BLaER1 treated with 17β-estradiol and CSF1 and Interleukin-3, amounts not matched to agents 10 nM and 100 nM (cell line): ENCODE results near the gene PROK1.
"Not testable (repeated sequence)": the region's sequence is repeated elsewhere in the genome, so short reads cannot be mapped to it uniquely, and the experiment has no call there.

Experiments
- H3K27ac ChIP-seq, 11 experiments: shearing (Covaris generic); formaldehyde crosslinking; 2 replicates each; pipeline ENCODE4 v1.8.1; 2022
- H3K27me3 ChIP-seq, 11 experiments: shearing (Covaris generic); formaldehyde crosslinking; 2 replicates each; pipeline ENCODE4 v1.8.1; 2022
- H3K36me3 ChIP-seq, 11 experiments: shearing (Covaris generic); formaldehyde crosslinking; 2 replicates each; pipeline ENCODE4 v1.8.1; 2022
- H3K4me1 ChIP-seq, 10 experiments: shearing (Covaris generic); formaldehyde crosslinking; 2 replicates each; pipeline ENCODE4 v1.8.1; 2022
- H3K4me2 ChIP-seq, 11 experiments: shearing (Covaris generic); formaldehyde crosslinking; 2 replicates each; pipeline ENCODE4 v1.8.1; 2022
- H3K4me3 ChIP-seq, 10 experiments: shearing (Covaris generic); formaldehyde crosslinking; 2 replicates each; pipeline ENCODE4 v1.8.1; 2022
- H3K9ac ChIP-seq, 11 experiments: shearing (Covaris generic); formaldehyde crosslinking; 2 replicates each; pipeline ENCODE4 v1.8.1; 2022
- H3K9me3 ChIP-seq, 11 experiments: shearing (Covaris generic); formaldehyde crosslinking; replicated peaks in 1 of 11; 2 replicates each; pipeline ENCODE4 v1.8.1; 2022
- H4K20me1 ChIP-seq, 11 experiments: shearing (Covaris generic); formaldehyde crosslinking; 2 replicates each; pipeline ENCODE4 v1.8.1; 2022
- Cebpa-rat ChIP-seq, 11 experiments: shearing (Covaris generic); IDR thresholded peaks; 2 replicates each; pipeline ENCODE4 v1.8.1; 2022

PROK1 gene

GRCh38 chr1:110428946-110429345, 22.0 kb upstream of the PROK1 start:
- Histone ChIP-seq H3K36me3 (no peaks in the 10 kb centered on the region), H3K27ac (no peak overlapping the region), H4K20me1 (no peaks in the 10 kb centered on the region), H3K4me1 (peaks cover 5 to 32% (median 15%) of the 10 kb centered on the region in 10 experiments; a peak in 14 of 20 replicates), H3K9me3 (no peaks in the 10 kb centered on the region), H3K27me3 (no peaks in the 10 kb centered on the region), H3K4me2 (no peak overlapping the region), H3K9ac (no peak overlapping the region), H3K4me3 (no peak overlapping the region)
- no peak for TF ChIP-seq Cebpa-rat (IDR thresholded peaks at IDR 0.05)

DNA sequence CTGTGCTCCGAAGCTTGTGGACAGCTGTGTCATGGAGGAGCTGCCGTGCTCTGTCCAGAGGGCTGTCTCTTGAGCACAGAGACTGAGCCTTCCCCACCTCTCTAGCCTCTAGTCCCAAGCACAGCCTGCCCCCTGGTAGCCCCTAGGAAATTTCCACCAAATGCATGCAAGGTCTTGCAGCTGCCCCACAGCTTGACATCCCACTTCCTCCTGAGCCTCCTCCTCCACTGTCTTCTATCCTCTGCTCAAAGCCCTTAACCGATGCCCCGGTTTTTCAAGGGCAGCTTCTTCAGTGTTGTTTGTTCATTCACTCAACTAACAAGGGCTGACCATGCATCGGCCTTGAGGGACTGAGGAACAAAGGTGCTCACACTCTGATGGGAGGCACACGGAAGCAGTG, 20.6 kb upstream of the PROK1 start:
- Histone ChIP-seq H3K4me3 (no peak overlapping the region), H3K4me1 (peaks cover 5 to 34% (median 15%) of the 10 kb centered on the region in 10 experiments; a peak in 14 of 20 replicates), H3K9me3 (no peaks in the 10 kb centered on the region), H3K9ac (no peak overlapping the region), H3K27me3 (no peaks in the 10 kb centered on the region), H3K4me2 (peak overlapping the region in 10 of 11 experiments; percentile 2 to 38 (median 14); a peak in 13 of 22 replicates), H3K27ac (no peak overlapping the region), H4K20me1 (no peaks in the 10 kb centered on the region), H3K36me3 (no peaks in the 10 kb centered on the region)
- no peak for TF ChIP-seq Cebpa-rat (IDR thresholded peaks at IDR 0.05)

- Histone ChIP-seq H3K27ac (no peak overlapping the region), H3K4me3 (no peak overlapping the region), H3K36me3 (no peaks in the 10 kb centered on the region), H4K20me1 (no peaks in the 10 kb centered on the region), H3K9ac (no peak overlapping the region), H3K27me3 (no peaks in the 10 kb centered on the region), H3K4me1 (peaks cover 3 to 34% (median 12%) of the 10 kb centered on the region in 10 experiments; a peak in 14 of 20 replicates), H3K4me2 (peak overlapping the region in 9 of 11 experiments; percentile 2 to 38 (median 14); a peak in 12 of 22 replicates), H3K9me3 (no peaks in the 10 kb centered on the region)
- no peak for TF ChIP-seq Cebpa-rat (IDR thresholded peaks at IDR 0.05)
Observed at GRCh38 chr1:110430901-110431300, 20.0 kb upstream of the PROK1 start.

DNA sequence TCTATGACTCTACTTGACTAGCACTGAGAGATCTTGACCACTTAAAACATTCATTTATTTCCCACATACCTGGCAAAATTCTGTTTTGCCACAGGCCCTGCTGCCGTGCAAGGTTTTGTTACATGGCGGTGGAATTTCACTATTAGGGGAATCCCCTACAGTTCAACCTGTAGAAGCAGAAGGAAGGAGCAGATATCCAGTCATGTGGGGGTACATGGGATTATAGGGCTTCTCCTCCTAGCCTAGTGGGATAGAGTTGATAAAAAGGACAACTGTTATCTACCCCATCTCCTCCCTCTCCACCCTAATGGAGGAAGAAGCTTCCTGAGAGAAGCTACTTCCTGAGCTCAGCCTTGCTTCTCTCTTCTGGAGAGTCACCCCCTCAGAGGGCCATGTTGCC, 17.7 kb upstream of the PROK1 start:
- Histone ChIP-seq H3K9me3 (no peaks in the 10 kb centered on the region), H3K9ac (no peak overlapping the region), H3K27ac (no peak overlapping the region), H3K4me1 (peaks cover 0 to 25% (median 9%) of the 10 kb centered on the region in 10 experiments; a peak in 9 of 20 replicates), H4K20me1 (no peaks in the 10 kb centered on the region), H3K4me3 (no peak overlapping the region), H3K36me3 (no peaks in the 10 kb centered on the region), H3K27me3 (no peaks in the 10 kb centered on the region), H3K4me2 (peak overlapping the region in 1 of 11 experiments; percentile 51; a peak in 2 of 22 replicates)
- TF ChIP-seq Cebpa-rat (IDR thresholded peaks at IDR 0.05): no peak

- Histone ChIP-seq H3K9ac (no peak overlapping the region), H3K4me3 (no peak overlapping the region)
Observed at GRCh38 chr1:110433803-110434202, 17.1 kb upstream of the PROK1 start.

GRCh38 chr1:110434946-110435345, 16.0 kb upstream of the PROK1 start:
- Histone ChIP-seq H4K20me1 (no peaks in the 10 kb centered on the region), H3K4me3 (no peak overlapping the region), H3K27me3 (no peaks in the 10 kb centered on the region), H3K9me3 (no peaks in the 10 kb centered on the region), H3K4me2 (no peak overlapping the region), H3K9ac (no peak overlapping the region), H3K4me1 (peaks cover 0 to 24% (median 9%) of the 10 kb centered on the region in 10 experiments; a peak in 9 of 20 replicates), H3K36me3 (no peaks in the 10 kb centered on the region), H3K27ac (no peak overlapping the region)
- no peak for TF ChIP-seq Cebpa-rat (IDR thresholded peaks at IDR 0.05)

More at GRCh38 chr1:110433803-110434202, 17.1 kb upstream of the PROK1 start:
- H3K9me3 ChIP-seq: no peaks in the 10 kb centered on the region
- H3K27ac ChIP-seq: no peak overlapping the region
- H3K4me1 ChIP-seq: peaks cover 0 to 25% (median 9%) of the 10 kb centered on the region in 10 experiments; a peak in 9 of 20 replicates
- H4K20me1 ChIP-seq: no peaks in the 10 kb centered on the region
- no peak for TF ChIP-seq Cebpa-rat (IDR thresholded peaks at IDR 0.05)
- H3K4me2 ChIP-seq: peak overlapping the region in 2 of 11 experiments; percentile 26 to 51; a peak in 2 of 22 replicates
- H3K27me3 ChIP-seq: no peaks in the 10 kb centered on the region
- no peaks in the 10 kb centered on the region for H3K36me3 ChIP-seq

DNA sequence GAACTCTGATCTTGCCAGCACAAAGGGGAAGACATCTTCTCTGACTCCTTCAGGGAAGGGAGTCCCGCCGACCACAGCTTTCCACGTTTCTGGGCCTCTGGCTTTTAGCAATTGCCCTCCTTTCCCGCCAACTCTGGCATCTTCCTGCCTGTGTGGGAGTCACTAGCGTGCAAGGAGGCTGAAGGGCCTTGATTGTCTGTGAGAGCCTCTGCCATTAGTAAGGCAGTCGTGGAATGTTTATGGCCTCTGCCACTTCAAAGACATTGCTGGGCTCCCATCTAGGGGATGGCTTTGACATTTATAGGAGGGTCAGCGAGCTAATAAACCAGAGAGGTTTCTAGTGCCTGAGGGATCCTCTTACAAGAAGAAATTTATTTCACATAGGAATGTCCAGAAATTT, 14.3 kb upstream of the PROK1 start:
- Histone ChIP-seq H3K9ac (no peak overlapping the region), H3K9me3 (no peaks in the 10 kb centered on the region), H3K27me3 (no peaks in the 10 kb centered on the region), H3K36me3 (no peaks in the 10 kb centered on the region), H3K4me1 (peaks cover 0 to 11% (median 0%) of the 10 kb centered on the region in 10 experiments; a peak in 2 of 20 replicates), H4K20me1 (no peaks in the 10 kb centered on the region), H3K27ac (no peak overlapping the region), H3K4me3 (no peak overlapping the region), H3K4me2 (no peak overlapping the region)
- TF ChIP-seq Cebpa-rat (IDR thresholded peaks at IDR 0.05): no peak

- H3K36me3 ChIP-seq, H4K20me1 ChIP-seq, H3K4me3 ChIP-seq, H3K27ac ChIP-seq, H3K27me3 ChIP-seq, H3K9me3 ChIP-seq, H3K4me2 ChIP-seq, H3K9ac ChIP-seq: not testable (repeated sequence)
- H3K4me1 ChIP-seq: peaks cover 0 to 11% (median 0%) of the 10 kb centered on the region in 10 experiments; a peak in 2 of 20 replicates
Observed at GRCh38 chr1:110437645-110438299, 13.2 kb upstream of the PROK1 start.

DNA sequence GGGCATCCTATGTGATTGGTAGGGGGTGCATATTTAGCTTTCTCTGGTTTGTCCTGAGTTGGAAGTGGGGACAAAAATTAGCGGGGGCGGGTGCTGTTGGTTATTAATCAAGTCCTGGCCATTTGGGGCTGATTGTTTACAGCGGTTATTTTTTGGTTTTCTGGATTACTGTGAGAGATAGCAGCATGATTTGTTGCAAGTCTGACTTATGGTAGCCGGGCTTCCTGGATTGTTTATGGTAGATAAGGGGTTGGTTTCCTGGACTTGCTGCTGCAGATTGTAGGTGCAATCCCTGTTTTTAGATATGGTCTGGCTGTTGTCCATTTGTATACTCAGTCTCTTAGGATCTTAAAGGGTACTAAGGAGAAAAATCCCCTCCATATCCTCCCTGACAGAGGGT, 12.1 kb upstream of the PROK1 start:
- no peak overlapping the region for H3K27ac ChIP-seq
- H3K27me3 ChIP-seq: no peaks in the 10 kb centered on the region
- peaks cover 0 to 2% (median 0%) of the 10 kb centered on the region in 10 experiments; a peak in 2 of 20 replicates for H3K4me1 ChIP-seq
- H3K4me2 ChIP-seq: no peak overlapping the region
- H3K9me3 ChIP-seq: no peaks in the 10 kb centered on the region
- H3K36me3 ChIP-seq: no peaks in the 10 kb centered on the region
- H4K20me1 ChIP-seq: no peaks in the 10 kb centered on the region
- TF ChIP-seq Cebpa-rat (IDR thresholded peaks at IDR 0.05): no peak
- H3K4me3 ChIP-seq: no peak overlapping the region
- H3K9ac ChIP-seq: no peak overlapping the region

DNA sequence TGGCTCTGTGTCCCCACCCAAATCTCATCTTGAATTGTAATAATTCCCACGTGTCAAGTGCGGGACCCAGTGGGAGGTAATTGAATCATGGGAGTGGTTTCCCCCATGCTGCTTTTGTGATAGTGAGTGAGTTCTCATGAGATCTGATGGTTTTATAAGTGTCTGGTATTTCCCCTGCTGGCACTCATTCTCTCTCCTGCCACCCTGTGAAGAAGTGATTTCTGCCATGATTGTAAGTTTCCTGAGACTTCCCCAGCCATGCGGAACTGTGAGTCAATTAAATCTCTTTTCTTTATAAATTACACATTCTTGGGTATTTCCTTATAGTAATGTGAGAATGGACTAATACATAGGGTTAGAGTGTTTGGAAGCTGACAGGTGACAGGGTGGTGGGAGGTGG, 11.1 kb upstream of the PROK1 start:
- not testable (repeated sequence) for H3K27me3 ChIP-seq, H3K4me3 ChIP-seq, H3K9ac ChIP-seq, H3K4me2 ChIP-seq, H3K4me1 ChIP-seq, H3K27ac ChIP-seq, H4K20me1 ChIP-seq, H3K36me3 ChIP-seq, H3K9me3 ChIP-seq
